RWPE2 (cell line): ENCODE data around the gene PYGB.

Experiments
- ATAC-seq: fragments of 200-7000 bp; cut with Tn5 transposase; 3 replicates; pipeline ENCODE4 v1.9.1; 2021; ENCODE audit warnings: low read depth
- DNase-seq: peaks from one replicate; pipeline ENCODE4 v3.0.0-alpha.2; 2020; ENCODE audit warnings: low spot score
- H3K27ac ChIP-seq: fragments of 450-650 bp; 2 replicates; pipeline ENCODE4 v1.5.1; 2017; ENCODE audit warnings: mild to moderate bottlenecking; ENCODE audit not compliant: poor library complexity, severe bottlenecking
- H3K27me3 ChIP-seq: fragments of 250-450 bp; sonication (Bioruptor Pico); 2 replicates; pipeline ENCODE4 v1.5.1; 2021; ENCODE audit warnings: mild to moderate bottlenecking, moderate library complexity; ENCODE audit not compliant: insufficient read depth, poor library complexity, severe bottlenecking
- H3K36me3 ChIP-seq: fragments of 250-450 bp; sonication (Bioruptor Pico); 2 replicates; pipeline ENCODE4 v1.5.1; 2020; ENCODE audit warnings: low read depth, mild to moderate bottlenecking, moderate library complexity
- H3K4me1 ChIP-seq: fragments of 250-450 bp; sonication (Bioruptor Pico); 2 replicates; pipeline ENCODE4 v1.5.1; 2021; ENCODE audit warnings: mild to moderate bottlenecking, moderate library complexity; ENCODE audit not compliant: insufficient read depth, poor library complexity, severe bottlenecking
- H3K4me3 ChIP-seq: fragments of 250-450 bp; sonication (Bioruptor Pico); 2 replicates; pipeline ENCODE4 v1.5.1; 2021; ENCODE audit warnings: mild to moderate bottlenecking, moderate library complexity; ENCODE audit not compliant: severe bottlenecking
- H3K9me3 ChIP-seq: fragments of 250-450 bp; sonication (Bioruptor Pico); 2 replicates; pipeline ENCODE4 v1.5.1; 2021; ENCODE audit warnings: mild to moderate bottlenecking, moderate library complexity; ENCODE audit not compliant: severe bottlenecking
- TF ChIP-seq, protein P1 (sequence below): fragments of 450-650 bp; IDR thresholded peaks from one replicate; pipeline ENCODE4 v1.5.1; 2017; ENCODE audit warnings: mild to moderate bottlenecking, moderate library complexity; ENCODE audit not compliant: poor library complexity, severe bottlenecking

PYGB gene

GRCh38 chr20:25297141-25297905 lies 49.4 kb downstream of the PYGB start:
- TF ChIP-seq, protein P1, sequence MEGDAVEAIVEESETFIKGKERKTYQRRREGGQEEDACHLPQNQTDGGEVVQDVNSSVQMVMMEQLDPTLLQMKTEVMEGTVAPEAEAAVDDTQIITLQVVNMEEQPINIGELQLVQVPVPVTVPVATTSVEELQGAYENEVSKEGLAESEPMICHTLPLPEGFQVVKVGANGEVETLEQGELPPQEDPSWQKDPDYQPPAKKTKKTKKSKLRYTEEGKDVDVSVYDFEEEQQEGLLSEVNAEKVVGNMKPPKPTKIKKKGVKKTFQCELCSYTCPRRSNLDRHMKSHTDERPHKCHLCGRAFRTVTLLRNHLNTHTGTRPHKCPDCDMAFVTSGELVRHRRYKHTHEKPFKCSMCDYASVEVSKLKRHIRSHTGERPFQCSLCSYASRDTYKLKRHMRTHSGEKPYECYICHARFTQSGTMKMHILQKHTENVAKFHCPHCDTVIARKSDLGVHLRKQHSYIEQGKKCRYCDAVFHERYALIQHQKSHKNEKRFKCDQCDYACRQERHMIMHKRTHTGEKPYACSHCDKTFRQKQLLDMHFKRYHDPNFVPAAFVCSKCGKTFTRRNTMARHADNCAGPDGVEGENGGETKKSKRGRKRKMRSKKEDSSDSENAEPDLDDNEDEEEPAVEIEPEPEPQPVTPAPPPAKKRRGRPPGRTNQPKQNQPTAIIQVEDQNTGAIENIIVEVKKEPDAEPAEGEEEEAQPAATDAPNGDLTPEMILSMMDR, result no peak
- no peaks in the 10 kb centered on the region for H3K27me3 ChIP-seq
- no peaks in the 10 kb centered on the region for H3K9me3 ChIP-seq
- H3K36me3 ChIP-seq, result peaks cover 39% of the 10 kb centered on the region
- DNase-seq, result no peak
- no peak overlapping the region for H3K27ac ChIP-seq
- H3K4me3 ChIP-seq, result no peak overlapping the region
- no peaks in the 10 kb centered on the region for H3K4me1 ChIP-seq
- ATAC-seq, result no peak

GRCh38 chr20:25299806-25300205 lies 51.9 kb downstream of the PYGB start:
- Histone ChIP-seq H3K27me3 (no peaks in the 10 kb centered on the region), H3K4me1 (no peaks in the 10 kb centered on the region), H3K36me3 (peaks cover 25% of the 10 kb centered on the region), H3K4me3 (no peak overlapping the region), H3K9me3 (no peaks in the 10 kb centered on the region), H3K27ac (no peak overlapping the region)
- DNase-seq (no peak), ATAC-seq (peak; percentile 30)
- TF ChIP-seq, protein P1, result no peak

DNA sequence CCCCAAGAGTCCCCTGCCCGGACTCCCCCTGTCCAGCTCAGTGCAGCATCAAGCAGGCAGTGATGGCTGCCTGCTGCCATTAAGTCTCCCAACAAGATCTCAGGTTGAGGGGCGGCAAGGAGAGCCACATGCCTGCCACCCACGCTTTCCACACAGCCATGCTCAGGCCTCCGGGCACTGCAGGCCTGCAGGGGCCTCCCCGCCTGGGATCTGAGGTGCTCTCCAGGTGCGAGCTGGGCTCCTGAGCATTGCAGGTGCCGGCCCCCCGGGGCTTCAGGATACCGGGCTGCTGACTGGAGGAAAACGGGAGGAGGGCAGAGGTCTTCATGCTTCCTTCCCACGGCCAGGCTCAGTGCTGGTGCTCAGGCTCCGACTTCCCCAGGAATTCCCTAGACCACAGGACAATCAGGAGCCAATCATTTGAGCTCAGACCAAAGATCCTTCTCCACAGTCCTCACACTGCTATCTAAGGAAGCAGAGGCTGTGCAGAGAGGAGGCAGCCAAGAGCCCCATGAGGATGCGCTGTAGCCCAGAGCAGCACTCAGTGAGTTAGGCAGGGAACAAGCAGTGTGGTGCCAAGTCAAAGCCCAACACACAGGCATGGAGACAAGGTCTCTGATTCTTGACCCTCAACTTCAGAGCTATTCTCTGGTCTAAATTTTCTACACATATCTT lies 52.7 kb downstream of the PYGB start:
- no peak overlapping the region for H3K27ac ChIP-seq
- TF ChIP-seq, protein P1, result no peak
- peaks cover 17% of the 10 kb centered on the region for H3K36me3 ChIP-seq
- H3K4me3 ChIP-seq, result no peak overlapping the region
- no peaks in the 10 kb centered on the region for H3K9me3 ChIP-seq
- no peaks in the 10 kb centered on the region for H3K4me1 ChIP-seq
- H3K27me3 ChIP-seq, result no peaks in the 10 kb centered on the region
- ATAC-seq (peak; percentile 14), DNase-seq (no peak)

DNA sequence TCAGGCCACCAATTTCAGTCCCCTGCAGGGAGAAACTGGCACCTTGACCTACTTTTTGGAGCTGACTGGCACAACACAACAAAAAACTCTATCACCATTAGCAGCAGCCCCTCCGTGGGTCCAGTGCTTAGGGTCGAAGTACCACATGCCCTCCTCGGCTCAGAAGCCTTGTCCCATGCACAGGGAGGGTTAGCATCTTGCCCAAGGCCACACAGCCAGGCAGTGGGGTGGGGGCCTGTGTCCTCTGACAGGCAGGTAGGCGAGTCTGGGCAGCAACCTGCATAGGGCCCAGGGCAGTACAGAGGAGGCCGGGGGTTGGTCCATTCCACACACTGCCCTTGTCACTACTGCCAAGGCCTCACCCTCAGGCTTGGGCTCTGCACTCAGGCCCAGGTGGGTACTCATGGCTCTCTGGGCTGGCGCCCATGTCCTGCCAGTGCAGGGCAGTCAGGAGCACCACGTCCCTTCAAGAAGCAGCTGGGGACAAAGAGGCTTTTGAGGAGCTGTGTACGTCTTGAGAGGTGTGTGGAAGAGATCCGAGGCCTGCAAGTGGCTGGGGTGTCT lies 53.6 kb downstream of the PYGB start:
- ATAC-seq, result peak; percentile 11; the same call in 2 of the 3 replicates
- H3K36me3 ChIP-seq, result peaks cover 9% of the 10 kb centered on the region
- no peaks in the 10 kb centered on the region for H3K9me3 ChIP-seq
- TF ChIP-seq, protein P1, result no peak
- DNase-seq, result no peak
- H3K27ac ChIP-seq, result no peak overlapping the region
- no peak overlapping the region for H3K4me3 ChIP-seq
- no peaks in the 10 kb centered on the region for H3K4me1 ChIP-seq
- no peaks in the 10 kb centered on the region for H3K27me3 ChIP-seq
